Neuronal stem cell (in vitro differentiated cells): ENCODE results near the gene LYSMD3.

ENCODE experiments used
- DNase-seq: peaks from one replicate; pipeline ENCODE4 v3.0.0-alpha.2; 2013; ENCODE audit warnings: low spot score
- H2AFZ ChIP-seq: one replicate; pipeline ENCODE4 v1.6.1; 2013; ENCODE audit warnings: mild to moderate bottlenecking, low read length, inconsistent platforms
- H2AK5ac ChIP-seq: 2 replicates; pipeline ENCODE4 v1.6.1; 2013; ENCODE audit warnings: low read depth, mild to moderate bottlenecking, inconsistent platforms, low read length, moderate library complexity, mixed read lengths
- H2BK120ac ChIP-seq: 2 replicates; pipeline ENCODE4 v1.6.1; 2013; ENCODE audit warnings: low read depth, mild to moderate bottlenecking, inconsistent platforms, low read length, moderate library complexity, mixed read lengths
- H2BK12ac ChIP-seq: one replicate; pipeline ENCODE4 v1.6.1; 2013; ENCODE audit warnings: low read length, inconsistent platforms
- H2BK15ac ChIP-seq: 2 replicates; pipeline ENCODE4 v1.6.1; 2013; ENCODE audit warnings: mild to moderate bottlenecking, low read length, inconsistent platforms, mixed read lengths
- H2BK5ac ChIP-seq: one replicate; pipeline ENCODE4 v1.6.1; 2013; ENCODE audit warnings: inconsistent platforms, mild to moderate bottlenecking, low read length, moderate library complexity
- H3K14ac ChIP-seq: one replicate; pipeline ENCODE4 v1.6.1; 2013; ENCODE audit warnings: low read length, inconsistent platforms
- H3K18ac ChIP-seq: 2 replicates; pipeline ENCODE4 v1.6.1; 2013; ENCODE audit warnings: low read length, inconsistent platforms
- H3K23ac ChIP-seq: 2 replicates; pipeline ENCODE4 v1.6.1; 2013; ENCODE audit warnings: low read depth, mild to moderate bottlenecking, mixed read lengths, low read length, inconsistent platforms; ENCODE audit not compliant: poor library complexity
- H3K27ac ChIP-seq: replicated peaks from 3 replicates; pipeline ENCODE4 v1.5.1; 2013; ENCODE audit warnings: low read length, inconsistent platforms
- H3K27me3 ChIP-seq, 3 experiments: 2 replicates each; pipeline ENCODE4 v1.6.1; 2013; ENCODE audit warnings: low read length in 3 of 3, mild to moderate bottlenecking in 2 of 3, inconsistent platforms in 1 of 3, low read depth in 1 of 3, mixed read lengths in 1 of 3, moderate library complexity in 1 of 3; ENCODE audit not compliant: control insufficient read depth in 3 of 3, insufficient read depth in 3 of 3
- H3K36me3 ChIP-seq, 2 donors: replicated peaks in 1 of 2; 2 replicates each; pipeline ENCODE4 v1.6.1; 2013; ENCODE audit warnings: low read length in 2 of 2; ENCODE audit not compliant: control insufficient read depth in 2 of 2, insufficient read depth in 2 of 2
- H3K4ac ChIP-seq: 2 replicates; pipeline ENCODE4 v1.6.1; 2013; ENCODE audit warnings: inconsistent platforms, mild to moderate bottlenecking, low read length, moderate library complexity
- H3K4me1 ChIP-seq, 2 donors: 1 replicate in 1 of 2; 2 replicates in 1 of 2; pipeline ENCODE4 v1.6.1; 2013; ENCODE audit warnings: low read length in 2 of 2, low read depth in 1 of 2; ENCODE audit not compliant: control insufficient read depth in 2 of 2, insufficient read depth in 1 of 2
- H3K4me2 ChIP-seq: one replicate; pipeline ENCODE4 v1.6.1; 2013; ENCODE audit warnings: mild to moderate bottlenecking, low read length, inconsistent platforms; ENCODE audit not compliant: insufficient read depth, poor library complexity, severe bottlenecking
- H3K4me3 ChIP-seq, 2 donors: 2 replicates each; pipeline ENCODE4 v1.5.1; 2013; ENCODE audit warnings: low read length in 2 of 2, mild to moderate bottlenecking in 2 of 2, inconsistent platforms in 1 of 2, moderate library complexity in 1 of 2
- H3K79me1 ChIP-seq: one replicate; pipeline ENCODE4 v1.6.1; 2013; ENCODE audit warnings: low read depth, mild to moderate bottlenecking, inconsistent platforms, low read length, moderate library complexity
- H3K9ac ChIP-seq: one replicate; pipeline ENCODE4 v1.6.1; 2013; ENCODE audit warnings: mild to moderate bottlenecking, low read depth, low read length, inconsistent platforms; ENCODE audit not compliant: poor library complexity
- H3K9me3 ChIP-seq, 2 donors: replicated peaks in 1 of 2; 2 replicates each; pipeline versions ENCODE3 to v1.6.1; 2013; ENCODE audit warnings: low read length in 2 of 2, mild to moderate bottlenecking in 2 of 2, inconsistent platforms in 1 of 2, low read depth in 1 of 2, mixed read lengths in 1 of 2, moderate library complexity in 1 of 2; ENCODE audit not compliant: control insufficient read depth in 2 of 2, insufficient read depth in 1 of 2
- H4K8ac ChIP-seq: one replicate; pipeline ENCODE4 v1.6.1; 2013; ENCODE audit warnings: low read depth, mild to moderate bottlenecking, inconsistent platforms, low read length, moderate library complexity
- H4K91ac ChIP-seq: one replicate; pipeline ENCODE4 v1.6.1; 2013; ENCODE audit warnings: low read length, low read depth, mild to moderate bottlenecking, inconsistent platforms; ENCODE audit not compliant: poor library complexity
- WGBS, 2 donors: extraction: QIAGEN DNeasy Blood & Tissue Kit; methylation state at CpG; one replicate each; pipeline ENCODE4 v1.1.7; 2013; ENCODE audit warnings: missing lambda C conversion rate in 2 of 2, mixed read lengths in 1 of 2; ENCODE audit not compliant: insufficient read length in 2 of 2, insufficient replicate concordance in 1 of 2; ENCODE audit errors: extremely low coverage in 2 of 2; 5-methylcytosine and 5-hydroxymethylcytosine counted together

The LYSMD3 gene

GRCh38 chr5:90553711-90554110, 24.3 kb upstream of the LYSMD3 start:
- Histone ChIP-seq H3K4me2 (no peak overlapping the region), H2BK120ac (no peak overlapping the region), H2BK12ac (no peak overlapping the region), H4K91ac (no peak overlapping the region), H3K9ac (no peak overlapping the region), H3K27me3 (peaks cover 0 to 4% (median 0%) of the 10 kb centered on the region in 3 experiments), H2BK15ac (no peak overlapping the region), H2AFZ (no peak overlapping the region), H4K8ac (no peak overlapping the region), H3K23ac (no peak overlapping the region), H3K4me3 (no peak overlapping the region), H3K18ac (no peak overlapping the region), H2AK5ac (no peak overlapping the region), H3K27ac (no peak overlapping the region), H3K79me1 (no peaks in the 10 kb centered on the region), H2BK5ac (no peak overlapping the region), H3K9me3 (no peaks in the 10 kb centered on the region), H3K4ac (no peak overlapping the region), H3K4me1 (peaks cover 4 to 19% of the 10 kb centered on the region in 2 donors), H3K36me3 (no peaks in the 10 kb centered on the region), H3K14ac (no peak overlapping the region)
- DNase-seq: no peak

GRCh38 chr5:90551376-90551775, 22.0 kb upstream of the LYSMD3 start:
- Histone ChIP-seq H3K27me3 (no peaks in the 10 kb centered on the region), H3K9ac (no peak overlapping the region), H3K4me3 (no peak overlapping the region), H3K79me1 (no peaks in the 10 kb centered on the region), H3K4me1 (peaks cover 2 to 34% of the 10 kb centered on the region in 2 donors), H3K4ac (no peak overlapping the region), H3K27ac (no peak overlapping the region), H2BK5ac (no peak overlapping the region), H2AFZ (no peak overlapping the region), H2BK12ac (no peak overlapping the region), H3K23ac (no peak overlapping the region), H2BK120ac (no peak overlapping the region), H4K91ac (no peak overlapping the region), H2BK15ac (no peak overlapping the region), H3K36me3 (no peaks in the 10 kb centered on the region), H2AK5ac (no peak overlapping the region), H3K9me3 (no peaks in the 10 kb centered on the region), H3K14ac (no peak overlapping the region), H3K18ac (no peak overlapping the region), H3K4me2 (no peak overlapping the region), H4K8ac (no peak overlapping the region)
- no CpG with 5 or more reads among the region's 5 CpGs for WGBS, 2 donors
- no peak for DNase-seq

GRCh38 chr5:90550963-90551362, 21.6 kb upstream of the LYSMD3 start:
- H2BK15ac ChIP-seq: no peak overlapping the region
- H3K27me3 ChIP-seq: no peaks in the 10 kb centered on the region
- no peak overlapping the region for H3K14ac ChIP-seq
- H2BK12ac ChIP-seq: no peak overlapping the region
- DNase-seq: no peak
- H3K18ac ChIP-seq: no peak overlapping the region
- no peaks in the 10 kb centered on the region for H3K9me3 ChIP-seq
- H2BK120ac ChIP-seq: no peak overlapping the region
- no peak overlapping the region for H2BK5ac ChIP-seq
- no peak overlapping the region for H2AK5ac ChIP-seq
- H4K8ac ChIP-seq: no peak overlapping the region
- no peak overlapping the region for H2AFZ ChIP-seq
- no peak overlapping the region for H3K4me2 ChIP-seq
- peaks cover 2 to 37% of the 10 kb centered on the region in 2 donors for H3K4me1 ChIP-seq
- no peak overlapping the region for H3K27ac ChIP-seq
- H3K23ac ChIP-seq: no peak overlapping the region
- H3K79me1 ChIP-seq: no peaks in the 10 kb centered on the region
- no peak overlapping the region for H3K4me3 ChIP-seq
- H4K91ac ChIP-seq: no peak overlapping the region
- no peaks in the 10 kb centered on the region for H3K36me3 ChIP-seq
- WGBS, 2 donors: no CpG with 5 or more reads among the region's 3 CpGs
- H3K9ac ChIP-seq: no peak overlapping the region
- H3K4ac ChIP-seq: no peak overlapping the region

GRCh38 chr5:90549729-90550275, 20.4 kb upstream of the LYSMD3 start:
- no peak overlapping the region for H2BK120ac ChIP-seq
- H4K91ac ChIP-seq: no peak overlapping the region
- H2AK5ac ChIP-seq: no peak overlapping the region
- no peak overlapping the region for H2BK5ac ChIP-seq
- H3K14ac ChIP-seq: no peak overlapping the region
- no peaks in the 10 kb centered on the region for H3K9me3 ChIP-seq
- H3K4me2 ChIP-seq: no peak overlapping the region
- DNase-seq: no peak
- no peak overlapping the region for H3K4ac ChIP-seq
- H2BK15ac ChIP-seq: no peak overlapping the region
- peaks cover 2 to 36% of the 10 kb centered on the region in 2 donors for H3K4me1 ChIP-seq
- H3K4me3 ChIP-seq: no peak overlapping the region
- no CpG with 5 or more reads among the region's 2 CpGs for WGBS, 2 donors
- no peaks in the 10 kb centered on the region for H3K36me3 ChIP-seq
- no peak overlapping the region for H3K27ac ChIP-seq
- no peaks in the 10 kb centered on the region for H3K27me3 ChIP-seq
- H3K79me1 ChIP-seq: no peaks in the 10 kb centered on the region
- H2AFZ ChIP-seq: no peak overlapping the region
- no peak overlapping the region for H3K23ac ChIP-seq
- H3K18ac ChIP-seq: no peak overlapping the region
- no peak overlapping the region for H3K9ac ChIP-seq
- H4K8ac ChIP-seq: no peak overlapping the region
- no peak overlapping the region for H2BK12ac ChIP-seq
